GM13976 (cell line): Measurements from ENCODE around the gene MIOX.

Experiments used
- DNase-seq: peaks from one replicate; pipeline ENCODE4 v3.0.0; 2012; ENCODE audit warnings: low spot score
- in situ Hi-C: fragments of 300-500 bp; cut with MboI; formaldehyde crosslinking; loops from one replicate; pipeline ENCODE4 v1.12.0; 2022; ENCODE audit warnings: low sequenced_read_pairs, mixed read lengths, inconsistent platforms; ENCODE audit not compliant: unreplicated experiment
- TF ChIP-seq, protein P1 (sequence below): IDR thresholded peaks from 2 replicates; pipeline ENCODE4 v1.5.1; 2012; ENCODE audit warnings: borderline replicate concordance, mild to moderate bottlenecking; ENCODE audit not compliant: insufficient read depth; ENCODE audit errors: extremely low read depth, missing control alignments, control extremely low read depth

MIOX gene

DNA sequence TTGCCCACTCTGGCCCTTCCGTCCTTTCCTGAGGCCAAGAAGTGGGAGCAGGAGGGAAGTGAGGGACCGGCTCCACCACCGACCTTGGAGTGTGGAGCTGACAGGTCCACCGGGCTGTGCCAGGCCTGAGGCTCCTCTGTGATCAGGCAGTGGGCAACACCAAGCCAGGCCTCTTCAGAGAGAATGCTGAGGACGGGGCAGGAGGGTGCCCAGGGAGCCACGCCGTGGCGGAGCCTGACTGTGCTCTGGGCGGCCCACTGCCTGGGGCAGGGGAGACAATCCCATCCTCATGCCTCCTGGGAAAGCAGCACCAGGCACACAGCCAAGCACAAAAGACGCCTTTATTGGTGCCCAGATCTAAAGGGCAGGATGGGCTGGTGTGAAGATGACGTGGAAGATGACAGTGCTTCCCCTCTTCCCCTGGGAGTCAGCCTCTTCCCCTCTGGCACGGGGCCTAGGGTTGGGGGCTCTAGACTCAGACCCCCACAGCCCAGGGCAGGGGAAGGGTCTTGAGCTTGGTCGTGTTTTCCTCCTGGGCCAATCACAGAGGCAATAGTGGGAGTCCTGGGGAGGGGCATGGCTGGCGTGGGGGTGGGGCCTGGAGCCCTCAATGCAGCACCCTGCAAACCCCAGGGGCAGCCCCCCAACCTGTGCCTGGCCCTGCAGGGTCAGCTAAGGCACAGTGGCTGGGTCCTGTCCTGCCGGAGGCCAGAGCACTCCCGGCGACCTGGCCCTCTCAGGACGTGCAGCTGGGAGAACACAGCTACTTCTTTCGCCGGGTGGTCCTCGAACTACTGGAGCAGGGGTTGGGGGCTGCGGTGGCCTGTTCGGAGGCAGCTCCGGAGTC is 16.2 kb downstream of the MIOX start:
- no peak for DNase-seq
- in situ Hi-C loops = no loop called here
- TF ChIP-seq, protein P1, sequence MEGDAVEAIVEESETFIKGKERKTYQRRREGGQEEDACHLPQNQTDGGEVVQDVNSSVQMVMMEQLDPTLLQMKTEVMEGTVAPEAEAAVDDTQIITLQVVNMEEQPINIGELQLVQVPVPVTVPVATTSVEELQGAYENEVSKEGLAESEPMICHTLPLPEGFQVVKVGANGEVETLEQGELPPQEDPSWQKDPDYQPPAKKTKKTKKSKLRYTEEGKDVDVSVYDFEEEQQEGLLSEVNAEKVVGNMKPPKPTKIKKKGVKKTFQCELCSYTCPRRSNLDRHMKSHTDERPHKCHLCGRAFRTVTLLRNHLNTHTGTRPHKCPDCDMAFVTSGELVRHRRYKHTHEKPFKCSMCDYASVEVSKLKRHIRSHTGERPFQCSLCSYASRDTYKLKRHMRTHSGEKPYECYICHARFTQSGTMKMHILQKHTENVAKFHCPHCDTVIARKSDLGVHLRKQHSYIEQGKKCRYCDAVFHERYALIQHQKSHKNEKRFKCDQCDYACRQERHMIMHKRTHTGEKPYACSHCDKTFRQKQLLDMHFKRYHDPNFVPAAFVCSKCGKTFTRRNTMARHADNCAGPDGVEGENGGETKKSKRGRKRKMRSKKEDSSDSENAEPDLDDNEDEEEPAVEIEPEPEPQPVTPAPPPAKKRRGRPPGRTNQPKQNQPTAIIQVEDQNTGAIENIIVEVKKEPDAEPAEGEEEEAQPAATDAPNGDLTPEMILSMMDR = no peak

DNA sequence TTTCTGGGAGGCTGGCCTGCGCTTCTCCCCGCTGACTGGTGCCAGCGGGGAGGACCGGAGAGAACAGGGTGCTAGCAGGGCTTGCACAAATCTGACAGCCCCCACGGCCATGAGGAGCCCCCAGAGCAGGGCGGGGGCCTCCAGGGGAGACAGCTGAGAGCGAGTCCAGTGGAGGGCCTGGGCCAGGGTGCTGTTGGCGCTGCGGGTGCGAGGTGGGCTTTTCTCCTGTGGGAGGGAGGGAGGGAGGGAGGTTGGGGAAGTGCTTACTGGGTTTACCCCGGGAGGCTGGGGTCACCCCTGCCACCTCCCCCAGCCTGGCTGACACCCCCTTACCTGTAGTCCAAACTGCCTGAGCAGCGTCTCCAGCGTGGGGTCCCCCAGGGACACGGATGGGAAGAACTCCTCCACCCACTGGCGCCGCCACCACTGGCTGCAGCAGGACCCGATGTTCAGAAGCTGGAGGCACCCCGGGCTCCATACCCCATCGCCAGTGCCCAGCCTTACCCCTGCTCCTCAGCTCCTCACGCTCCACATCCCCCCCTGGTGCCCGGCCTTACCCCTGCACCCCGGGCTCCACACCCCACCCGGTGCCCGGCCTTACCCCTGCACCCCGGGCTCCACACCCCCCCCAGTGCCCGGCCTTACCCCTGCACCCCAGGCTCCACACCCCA is 17.0 kb downstream of the MIOX start:
- DNase-seq = no peak
- TF ChIP-seq, protein P1 = no peak
- in situ Hi-C loops = no loop called here

DNA sequence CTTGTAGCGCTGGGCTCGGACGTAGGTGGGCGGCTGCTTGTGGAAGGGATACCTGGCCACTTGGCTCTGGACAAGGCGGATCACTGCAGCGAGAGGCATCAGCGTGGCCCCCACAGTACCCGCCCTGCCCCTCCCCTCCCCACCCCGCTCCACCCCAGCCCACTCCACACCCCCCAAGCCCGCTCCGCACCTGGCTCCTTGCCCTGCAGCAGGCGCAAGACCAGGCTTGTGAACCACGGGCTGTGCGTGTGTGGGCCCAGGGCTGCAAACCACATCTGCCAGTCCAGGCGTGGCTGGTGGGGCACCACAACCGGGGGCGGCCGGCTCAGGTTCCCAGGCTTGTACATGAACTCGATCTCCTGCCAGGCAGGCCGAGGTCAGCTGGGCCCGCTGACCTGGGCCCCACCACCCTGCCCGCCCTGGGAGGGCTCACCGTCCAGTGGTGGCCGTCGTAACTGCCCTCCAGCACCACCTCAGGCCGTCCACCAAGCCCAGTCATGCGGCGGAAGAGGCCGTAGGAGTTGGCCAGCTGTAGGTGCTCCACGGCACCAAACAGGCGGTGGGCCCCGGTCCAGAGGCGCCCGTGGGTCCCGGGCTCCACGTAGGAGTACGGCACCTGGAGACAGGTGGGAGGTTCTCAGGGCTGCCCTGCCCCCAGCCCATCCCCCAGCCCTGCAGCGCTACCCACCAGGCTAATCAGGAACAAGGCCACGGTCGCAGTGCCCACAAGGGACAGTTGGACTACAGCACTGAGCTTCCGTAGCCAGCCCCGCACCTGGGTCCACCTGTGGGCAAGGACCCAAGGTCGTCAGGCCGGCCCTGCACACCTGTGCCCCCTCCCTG is 17.9 kb downstream of the MIOX start:
- in situ Hi-C loops = no loop called here
- no peak for DNase-seq
- TF ChIP-seq, protein P1 = no peak

DNA sequence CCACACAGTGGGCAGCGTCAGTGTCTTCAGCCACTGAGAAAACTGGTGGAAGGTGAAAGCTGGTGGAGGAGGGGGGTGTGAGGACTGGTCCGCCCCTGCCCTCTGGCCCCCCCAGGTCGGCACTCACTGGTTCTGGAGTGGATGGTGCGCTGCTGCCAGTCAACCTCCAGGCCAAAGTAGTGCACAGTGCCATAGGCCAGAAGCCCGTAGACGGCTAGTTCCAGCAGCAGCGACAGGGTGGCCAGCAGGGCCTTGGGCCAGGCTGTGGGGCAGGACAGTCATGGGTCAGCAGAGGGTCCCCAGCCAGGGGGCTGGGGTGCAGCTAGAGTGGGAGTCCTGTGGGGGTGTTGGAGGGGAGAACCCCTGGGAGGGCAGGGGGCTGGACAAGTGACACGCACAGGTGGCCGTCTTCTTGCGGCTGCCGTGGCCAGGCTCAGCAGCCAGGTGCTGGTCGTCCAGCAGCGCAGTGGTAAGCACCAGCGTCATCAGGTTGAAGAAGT is 18.7 kb downstream of the MIOX start:
- no peak for DNase-seq
- in situ Hi-C loops = no loop called here
- TF ChIP-seq, protein P1 = no peak

DNA sequence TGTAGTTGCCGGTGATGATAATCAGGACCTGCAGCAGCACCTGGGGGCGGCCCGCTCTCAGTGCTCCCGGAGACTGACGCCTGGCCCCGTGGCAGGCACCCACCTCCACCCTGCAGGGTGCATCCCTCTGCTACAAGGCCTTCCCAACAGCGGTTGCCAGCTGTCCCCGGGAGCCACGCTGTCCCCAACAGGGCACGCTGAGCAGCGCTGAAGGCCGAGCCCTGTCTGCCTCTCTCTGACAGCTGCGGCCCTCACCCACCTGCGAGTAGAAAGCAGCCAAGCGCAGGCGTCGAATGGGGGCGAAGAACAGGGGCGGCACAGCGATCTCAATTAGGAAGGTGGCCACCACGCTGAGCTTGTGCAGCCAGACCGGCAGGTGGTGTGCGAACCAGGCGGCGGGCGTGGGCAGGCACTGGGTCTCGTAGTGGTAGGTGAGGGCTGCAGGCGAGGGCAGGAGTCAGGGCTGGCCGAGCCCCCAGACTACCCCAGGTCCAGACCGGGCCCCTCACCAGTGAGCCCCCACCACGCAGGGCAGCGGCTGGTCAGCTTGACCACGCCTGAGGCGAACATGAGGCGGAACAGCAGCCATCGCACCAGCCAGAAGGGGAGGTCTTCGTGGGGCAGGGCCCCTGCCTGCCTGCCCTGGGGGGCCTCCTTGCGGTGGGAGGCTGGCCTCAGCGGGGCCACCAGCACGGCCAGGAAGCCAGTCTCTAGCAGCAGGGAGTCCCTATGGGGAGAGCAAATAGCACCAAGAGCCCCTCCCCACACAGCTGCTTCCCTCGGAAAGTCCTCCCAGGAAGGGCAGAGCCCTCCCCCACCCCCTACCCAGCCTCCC is 19.3 kb downstream of the MIOX start:
- DNase-seq = no peak
- TF ChIP-seq, protein P1 = no peak
- in situ Hi-C loops = no loop called here
